Naive thymus-derived CD8-positive, alpha-beta T cell (primary cell): ENCODE data around the gene SBF2. TPM values are rescaled to one million over a fixed set of nuclear protein-coding genes. Genes with fewer than 3 reads are reported as not detected.

Experiments used
- ATAC-seq, 2 donors: fragments of 150-1000 bp; cut with Tn5 transposase in 1 of 2; sonication (Bioruptor Pico), chemical (Tn5 transposase) in 1 of 2; 1 replicate in 1 of 2; 2 replicates in 1 of 2; pipeline ENCODE4 v1.10.0; 2021; ENCODE audit warnings: mild to moderate bottlenecking in 2 of 2, moderate library complexity in 2 of 2
- POLR2A ChIA-PET: fragments of 350-600 bp; sonication (Branson Sonifier 250); formaldehyde crosslinking; loops from one replicate; lab custom pipeline; 2021; ENCODE audit warnings: antibody characterized with exemption; lab: Charles Lee
- DNase-seq, 10 donors: peaks; one replicate each; pipeline versions ENCODE4 v3.0.0 to v3.0.0-alpha.2; 2020 to 2022
- H3K27ac Mint-ChIP-seq, 10 donors: one replicate each; pipeline ENCODE4 v1.8.0; 2020 to 2022; ENCODE audit warnings: mild to moderate bottlenecking in 10 of 10, mixed read lengths in 10 of 10, moderate library complexity in 4 of 10, inconsistent platforms in 1 of 10
- H3K27me3 Mint-ChIP-seq, 5 donors: one replicate each; pipeline ENCODE4 v1.8.0; 2021 to 2022; ENCODE audit warnings: mixed read lengths in 5 of 5
- H3K36me3 Mint-ChIP-seq, 3 donors: one replicate each; pipeline ENCODE4 v1.8.0; 2020 to 2022; ENCODE audit warnings: mixed read lengths in 3 of 3, mild to moderate bottlenecking in 2 of 3, inconsistent platforms in 1 of 3
- H3K4me1 Mint-ChIP-seq, 4 donors: one replicate each; pipeline ENCODE4 v1.8.0; 2021 to 2022; ENCODE audit warnings: mixed read lengths in 4 of 4
- H3K4me3 Mint-ChIP-seq, 10 donors: one replicate each; pipeline ENCODE4 v1.8.0; 2020 to 2022; ENCODE audit warnings: mild to moderate bottlenecking in 10 of 10, mixed read lengths in 10 of 10, moderate library complexity in 6 of 10, inconsistent platforms in 1 of 10
- H3K9me3 Mint-ChIP-seq, 9 donors: one replicate each; pipeline ENCODE4 v1.8.0; 2020 to 2022; ENCODE audit warnings: mixed read lengths in 9 of 9, mild to moderate bottlenecking in 3 of 9, inconsistent platforms in 1 of 9, moderate library complexity in 1 of 9
- polyA plus RNA-seq, 3 donors: library from polyadenylated mRNA; unstranded; fragments of 300-500 nt; fragmentation: Illumina TruSeq; gene quantifications; one replicate each; pipeline ENCODE4 v1.2.3, GENCODE V29; 2021
- total RNA-seq, 8 experiments: library from RNA in 2 of 8; stranded (reverse) in 2 of 8; gene quantifications; one replicate each; pipeline ENCODE4 v1.2.3 and lab custom pipeline; 2021 to 2026

Gene SBF2
- total and polyA plus RNA-seq, 5 experiments from 2014 or later = 2.0 to 14.6 (median 4.9) TPM

- peaks cover 0 to 11% (median 5%) of the 10 kb centered on the region in 9 donors for H3K9me3 Mint-ChIP-seq
- H3K27ac Mint-ChIP-seq = no peak overlapping the region
- peaks cover 3 to 11% (median 8%) of the 10 kb centered on the region in 3 donors for H3K36me3 Mint-ChIP-seq
- POLR2A ChIA-PET = no interaction called here
- no peaks in the 10 kb centered on the region for H3K27me3 Mint-ChIP-seq
- no peak for ATAC-seq
- no peak overlapping the region for H3K4me3 Mint-ChIP-seq
- no peak for DNase-seq
- no peaks in the 10 kb centered on the region for H3K4me1 Mint-ChIP-seq
Measured at GRCh38 chr11:10181811-10182210, 112.2 kb downstream of the SBF2 start.

GRCh38 chr11:10164621-10165020 lies 129.4 kb downstream of the SBF2 start:
- Mint-ChIP-seq H3K27me3 (no peaks in the 10 kb centered on the region), H3K36me3 (peaks cover 0 to 5% (median 4%) of the 10 kb centered on the region in 3 donors), H3K4me1 (peaks cover 6 to 9% (median 8%) of the 10 kb centered on the region in 4 donors), H3K4me3 (no peak overlapping the region), H3K27ac (no peak overlapping the region), H3K9me3 (peaks cover 0 to 9% (median 0%) of the 10 kb centered on the region in 9 donors)
- POLR2A ChIA-PET = no interaction called here
- DNase-seq (no peak), ATAC-seq (no peak)

DNA sequence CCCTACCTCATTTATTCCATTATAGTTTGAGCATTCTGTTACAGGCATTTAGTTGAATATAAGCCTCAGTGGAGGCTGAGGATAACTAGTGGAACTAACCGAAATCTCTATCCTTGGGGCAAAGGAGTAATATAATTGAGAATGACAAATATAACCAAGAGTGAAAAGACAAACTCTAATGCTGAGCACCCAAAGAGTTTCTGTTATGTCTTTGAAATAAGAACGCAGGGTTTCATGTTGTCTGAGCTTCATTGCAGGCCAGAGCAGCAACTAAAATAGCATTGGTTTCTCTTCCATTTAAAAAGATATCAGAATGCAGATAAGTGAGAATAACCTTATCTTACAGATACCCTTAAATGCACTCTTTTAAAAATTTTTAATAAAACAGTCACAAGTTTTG lies 131.8 kb downstream of the SBF2 start:
- Mint-ChIP-seq H3K27ac (no peak overlapping the region), H3K36me3 (peaks cover 7 to 22% (median 19%) of the 10 kb centered on the region in 3 donors), H3K27me3 (no peaks in the 10 kb centered on the region), H3K4me3 (no peak overlapping the region), H3K4me1 (peaks cover 0 to 5% (median 4%) of the 10 kb centered on the region in 4 donors), H3K9me3 (peaks cover 9 to 28% (median 18%) of the 10 kb centered on the region in 9 donors)
- ATAC-seq (no peak), DNase-seq (no peak)
- POLR2A ChIA-PET = no interaction called here

GRCh38 chr11:10160350-10160749 lies 133.7 kb downstream of the SBF2 start:
- ATAC-seq (no peak), DNase-seq (no peak)
- Mint-ChIP-seq H3K27me3 (no peaks in the 10 kb centered on the region), H3K4me1 (peaks cover 0 to 5% (median 4%) of the 10 kb centered on the region in 4 donors), H3K9me3 (peaks cover 9 to 36% (median 25%) of the 10 kb centered on the region in 9 donors), H3K4me3 (no peak overlapping the region), H3K27ac (peak overlapping the region in 1 of 10 donors; percentile 57), H3K36me3 (peaks cover 7 to 32% (median 25%) of the 10 kb centered on the region in 3 donors)
- POLR2A ChIA-PET = interaction anchor here (0.5 kb wide), 1 partner anchor 29 kb away, joined by 3 read pairs; no protein-coding TSS in a partner anchor

DNA sequence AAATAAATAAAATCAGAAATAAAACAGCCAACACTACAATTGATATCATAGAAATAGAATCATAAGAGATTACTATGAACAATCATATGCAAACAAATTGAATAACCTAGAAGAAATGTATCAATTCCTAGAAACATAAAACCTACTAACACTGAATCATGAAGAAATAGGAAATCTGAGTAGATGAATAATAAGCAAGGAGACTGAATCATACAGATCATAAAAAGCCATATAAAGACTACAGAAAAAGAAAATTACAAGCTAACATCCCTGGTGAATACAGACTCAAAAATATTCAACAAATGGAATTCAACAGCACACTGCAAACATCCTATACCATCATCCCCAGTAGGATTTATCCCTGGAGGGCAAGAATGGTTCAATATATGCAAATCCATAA lies 135.6 kb downstream of the SBF2 start:
- H3K36me3 Mint-ChIP-seq = peaks cover 7 to 32% (median 25%) of the 10 kb centered on the region in 3 donors
- DNase-seq (no peak), ATAC-seq (no peak)
- POLR2A ChIA-PET = no interaction called here
- H3K27me3 Mint-ChIP-seq = no peaks in the 10 kb centered on the region
- H3K27ac Mint-ChIP-seq = no peak overlapping the region
- H3K9me3 Mint-ChIP-seq = peaks cover 9 to 38% (median 25%) of the 10 kb centered on the region in 9 donors
- peaks cover 0 to 4% (median 3%) of the 10 kb centered on the region in 4 donors for H3K4me1 Mint-ChIP-seq
- no peak overlapping the region for H3K4me3 Mint-ChIP-seq

- no peak overlapping the region for H3K4me3 Mint-ChIP-seq
- H3K36me3 Mint-ChIP-seq = peaks cover 7 to 34% (median 25%) of the 10 kb centered on the region in 3 donors
- no peaks in the 10 kb centered on the region for H3K27me3 Mint-ChIP-seq
- DNase-seq (no peak), ATAC-seq (no peak)
- POLR2A ChIA-PET = no interaction called here
- no peak overlapping the region for H3K27ac Mint-ChIP-seq
- peaks cover 9 to 38% (median 25%) of the 10 kb centered on the region in 9 donors for H3K9me3 Mint-ChIP-seq
- peaks cover 0 to 4% (median 3%) of the 10 kb centered on the region in 4 donors for H3K4me1 Mint-ChIP-seq
Measured at GRCh38 chr11:10155793-10156490, 138.1 kb downstream of the SBF2 start.

DNA sequence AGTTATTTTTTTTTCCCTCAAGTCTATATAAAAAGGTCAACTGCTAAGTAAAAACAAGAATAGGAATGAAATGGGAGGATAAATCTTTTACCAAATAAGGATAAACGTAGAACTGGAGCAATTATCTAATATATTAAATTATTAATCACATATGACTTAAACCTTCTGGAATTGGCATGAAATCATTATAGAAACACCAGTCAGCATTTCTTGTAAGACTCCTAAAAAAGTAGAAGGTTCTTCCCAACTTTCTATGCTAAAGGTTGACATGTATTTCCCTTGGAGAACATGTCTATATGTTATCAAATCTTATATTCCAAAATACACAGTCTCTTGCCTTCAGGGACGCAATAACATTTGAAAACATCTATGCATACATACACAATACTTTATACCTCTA lies 143.2 kb downstream of the SBF2 start:
- peaks cover 0 to 6% (median 2%) of the 10 kb centered on the region in 9 donors for H3K9me3 Mint-ChIP-seq
- peaks cover 0 to 17% (median 6%) of the 10 kb centered on the region in 3 donors for H3K36me3 Mint-ChIP-seq
- H3K4me1 Mint-ChIP-seq = no peaks in the 10 kb centered on the region
- no peak overlapping the region for H3K27ac Mint-ChIP-seq
- POLR2A ChIA-PET = no interaction called here
- no peaks in the 10 kb centered on the region for H3K27me3 Mint-ChIP-seq
- no peak overlapping the region for H3K4me3 Mint-ChIP-seq
- DNase-seq (no peak), ATAC-seq (no peak)

DNA sequence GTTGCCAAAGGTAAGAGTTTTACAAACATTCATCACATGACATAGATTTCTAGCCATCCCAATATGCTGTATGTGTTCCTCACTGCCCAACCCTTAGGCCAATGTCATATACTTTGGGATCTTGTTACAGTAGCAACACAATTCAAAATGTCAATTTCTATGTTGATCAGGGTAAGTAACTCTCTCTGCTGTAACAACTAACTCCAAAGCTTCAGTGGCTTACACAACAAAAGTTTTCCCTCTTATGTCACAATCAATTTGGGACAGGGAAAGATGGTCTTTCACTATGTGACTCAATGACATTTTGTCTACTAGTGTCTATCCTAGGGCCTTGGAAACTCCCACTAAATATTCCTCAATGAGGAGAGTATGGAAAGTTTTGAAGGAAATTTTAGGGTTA lies 144.5 kb downstream of the SBF2 start:
- ATAC-seq = no peak
- no peak overlapping the region for H3K4me3 Mint-ChIP-seq
- POLR2A ChIA-PET = no interaction called here
- H3K9me3 Mint-ChIP-seq = peaks cover 0 to 6% (median 2%) of the 10 kb centered on the region in 9 donors
- H3K36me3 Mint-ChIP-seq = peaks cover 0 to 17% (median 6%) of the 10 kb centered on the region in 3 donors
- H3K27ac Mint-ChIP-seq = no peak overlapping the region
- no peak for DNase-seq
- H3K4me1 Mint-ChIP-seq = no peaks in the 10 kb centered on the region
- H3K27me3 Mint-ChIP-seq = no peaks in the 10 kb centered on the region

DNA sequence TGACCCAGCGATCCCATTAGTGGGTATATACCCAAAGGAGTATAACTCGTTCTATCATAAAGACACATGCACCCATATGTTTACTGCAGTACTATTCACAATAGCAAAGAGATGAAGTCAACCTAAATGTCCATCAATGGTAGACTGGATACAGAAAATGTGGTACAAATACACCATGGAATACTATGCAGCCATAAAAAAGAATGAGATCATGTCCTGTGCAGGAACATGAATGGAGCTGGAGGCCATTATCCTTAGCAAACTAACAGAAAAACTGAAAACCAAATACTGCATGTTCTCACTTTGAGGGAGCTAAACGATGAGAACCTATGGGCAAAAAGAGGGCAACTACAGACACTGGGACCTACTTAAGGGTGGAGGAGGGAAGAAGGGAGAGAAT lies 146.8 kb downstream of the SBF2 start:
- POLR2A ChIA-PET = no interaction called here
- ATAC-seq (no peak), DNase-seq (no peak)
- no peak overlapping the region for H3K4me3 Mint-ChIP-seq
- peaks cover 0 to 17% (median 6%) of the 10 kb centered on the region in 3 donors for H3K36me3 Mint-ChIP-seq
- H3K27ac Mint-ChIP-seq = no peak overlapping the region
- H3K4me1 Mint-ChIP-seq = no peaks in the 10 kb centered on the region
- peaks cover 0 to 5% (median 2%) of the 10 kb centered on the region in 9 donors for H3K9me3 Mint-ChIP-seq
- H3K27me3 Mint-ChIP-seq = no peaks in the 10 kb centered on the region

GRCh38 chr11:10144954-10145353 lies 149.1 kb downstream of the SBF2 start:
- H3K36me3 Mint-ChIP-seq = peaks cover 0 to 15% (median 6%) of the 10 kb centered on the region in 3 donors
- POLR2A ChIA-PET = no interaction called here
- ATAC-seq (no peak), DNase-seq (no peak)
- H3K4me3 Mint-ChIP-seq = no peak overlapping the region
- no peaks in the 10 kb centered on the region for H3K4me1 Mint-ChIP-seq
- H3K9me3 Mint-ChIP-seq = peaks cover 0 to 5% (median 2%) of the 10 kb centered on the region in 9 donors
- no peak overlapping the region for H3K27ac Mint-ChIP-seq
- H3K27me3 Mint-ChIP-seq = no peaks in the 10 kb centered on the region

DNA sequence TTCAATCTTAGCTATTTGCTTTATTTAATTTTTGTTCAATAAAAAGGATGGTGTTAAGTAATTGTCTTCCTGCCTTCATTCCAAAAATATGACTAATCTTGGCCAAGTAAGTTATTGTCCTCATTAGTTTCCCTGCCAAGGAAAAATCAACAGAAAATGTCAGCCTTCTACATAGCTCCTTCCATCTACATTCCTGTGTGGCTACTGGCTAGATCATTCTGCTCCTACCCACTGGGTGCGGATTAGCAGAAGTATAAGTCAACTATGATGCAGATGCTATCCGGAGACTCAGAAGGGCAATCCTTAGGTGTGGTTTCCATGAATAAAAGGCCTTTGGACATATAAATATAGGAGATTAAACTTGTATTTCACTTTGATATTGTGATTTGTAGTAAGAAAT lies 154.4 kb downstream of the SBF2 start:
- ATAC-seq = no peak
- peaks cover 0 to 19% (median 11%) of the 10 kb centered on the region in 9 donors for H3K9me3 Mint-ChIP-seq
- no peak for DNase-seq
- no peak overlapping the region for H3K4me3 Mint-ChIP-seq
- POLR2A ChIA-PET = no interaction called here
- no peak overlapping the region for H3K27ac Mint-ChIP-seq
- peaks cover 6 to 13% (median 7%) of the 10 kb centered on the region in 3 donors for H3K36me3 Mint-ChIP-seq
- H3K4me1 Mint-ChIP-seq = no peaks in the 10 kb centered on the region
- H3K27me3 Mint-ChIP-seq = no peaks in the 10 kb centered on the region

DNA sequence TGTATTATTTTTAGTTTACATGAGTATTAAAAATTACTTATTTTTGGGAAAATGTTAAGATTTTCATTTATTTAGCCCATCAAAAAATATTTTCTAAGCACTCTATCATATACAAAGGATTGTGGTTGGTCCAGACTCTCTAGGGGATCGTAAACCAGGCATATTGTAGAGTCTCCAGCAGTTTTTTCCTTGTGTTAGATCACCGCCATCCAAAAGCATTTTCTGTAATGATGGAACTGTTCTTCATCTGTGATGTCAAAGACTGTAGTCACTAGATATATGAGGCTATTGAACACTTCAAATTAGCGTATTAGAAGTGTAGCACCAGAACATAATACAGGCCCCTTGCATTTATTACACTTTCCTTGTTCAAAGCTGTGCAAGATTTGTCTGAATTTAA lies 154.9 kb downstream of the SBF2 start:
- H3K27me3 Mint-ChIP-seq = no peaks in the 10 kb centered on the region
- peaks cover 6 to 15% (median 7%) of the 10 kb centered on the region in 3 donors for H3K36me3 Mint-ChIP-seq
- H3K4me1 Mint-ChIP-seq = no peaks in the 10 kb centered on the region
- DNase-seq (no peak), ATAC-seq (no peak)
- H3K27ac Mint-ChIP-seq = no peak overlapping the region
- H3K9me3 Mint-ChIP-seq = peaks cover 0 to 19% (median 11%) of the 10 kb centered on the region in 9 donors
- POLR2A ChIA-PET = no interaction called here
- H3K4me3 Mint-ChIP-seq = no peak overlapping the region

GRCh38 chr11:10134975-10135481 lies 159.0 kb downstream of the SBF2 start:
- no peak overlapping the region for H3K4me3 Mint-ChIP-seq

More at GRCh38 chr11:10134975-10135481, 159.0 kb downstream of the SBF2 start:
- ATAC-seq (no peak), DNase-seq (no peak)
- Mint-ChIP-seq H3K9me3 (peaks cover 0 to 23% (median 11%) of the 10 kb centered on the region in 9 donors), H3K27me3 (no peaks in the 10 kb centered on the region), H3K36me3 (peaks cover 11 to 27% (median 11%) of the 10 kb centered on the region in 3 donors), H3K27ac (no peak overlapping the region), H3K4me1 (no peaks in the 10 kb centered on the region)
- POLR2A ChIA-PET = no interaction called here
